Esophagus squamous epithelium (tissue), 4 donors: ENCODE measurements around the gene GABBR1.

ENCODE experiments used
- POLR2A ChIP-seq, 4 donors: fragments of 450-650 bp; IDR thresholded peaks; one replicate each; pipeline ENCODE4 v1.6.1; 2017; ENCODE audit warnings: antibody characterized with exemption in 4 of 4, mild to moderate bottlenecking in 4 of 4, moderate library complexity in 3 of 4
- TF ChIP-seq, protein P1 (sequence below), 6 experiments: fragments of 450-650 bp in 4 of 6; fragments of 200-600 bp in 2 of 6; sonication (generic) in 2 of 6; IDR thresholded peaks; one replicate each; pipeline ENCODE4 v1.5.1; 2016 to 2019; ENCODE audit warnings: antibody characterized with exemption in 6 of 6, mild to moderate bottlenecking in 4 of 6, moderate library complexity in 4 of 6

- TF ChIP-seq, protein P1, sequence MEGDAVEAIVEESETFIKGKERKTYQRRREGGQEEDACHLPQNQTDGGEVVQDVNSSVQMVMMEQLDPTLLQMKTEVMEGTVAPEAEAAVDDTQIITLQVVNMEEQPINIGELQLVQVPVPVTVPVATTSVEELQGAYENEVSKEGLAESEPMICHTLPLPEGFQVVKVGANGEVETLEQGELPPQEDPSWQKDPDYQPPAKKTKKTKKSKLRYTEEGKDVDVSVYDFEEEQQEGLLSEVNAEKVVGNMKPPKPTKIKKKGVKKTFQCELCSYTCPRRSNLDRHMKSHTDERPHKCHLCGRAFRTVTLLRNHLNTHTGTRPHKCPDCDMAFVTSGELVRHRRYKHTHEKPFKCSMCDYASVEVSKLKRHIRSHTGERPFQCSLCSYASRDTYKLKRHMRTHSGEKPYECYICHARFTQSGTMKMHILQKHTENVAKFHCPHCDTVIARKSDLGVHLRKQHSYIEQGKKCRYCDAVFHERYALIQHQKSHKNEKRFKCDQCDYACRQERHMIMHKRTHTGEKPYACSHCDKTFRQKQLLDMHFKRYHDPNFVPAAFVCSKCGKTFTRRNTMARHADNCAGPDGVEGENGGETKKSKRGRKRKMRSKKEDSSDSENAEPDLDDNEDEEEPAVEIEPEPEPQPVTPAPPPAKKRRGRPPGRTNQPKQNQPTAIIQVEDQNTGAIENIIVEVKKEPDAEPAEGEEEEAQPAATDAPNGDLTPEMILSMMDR (IDR thresholded peaks at IDR 0.05) = no peak
- TF ChIP-seq POLR2A (IDR thresholded peaks at IDR 0.05) = no peak
These were observed 55.4 kb downstream of the GABBR1 start for GRCh38 chr6:29577544-29577943.
